ENCODE measurements around the gene ERP44.

DNA sequence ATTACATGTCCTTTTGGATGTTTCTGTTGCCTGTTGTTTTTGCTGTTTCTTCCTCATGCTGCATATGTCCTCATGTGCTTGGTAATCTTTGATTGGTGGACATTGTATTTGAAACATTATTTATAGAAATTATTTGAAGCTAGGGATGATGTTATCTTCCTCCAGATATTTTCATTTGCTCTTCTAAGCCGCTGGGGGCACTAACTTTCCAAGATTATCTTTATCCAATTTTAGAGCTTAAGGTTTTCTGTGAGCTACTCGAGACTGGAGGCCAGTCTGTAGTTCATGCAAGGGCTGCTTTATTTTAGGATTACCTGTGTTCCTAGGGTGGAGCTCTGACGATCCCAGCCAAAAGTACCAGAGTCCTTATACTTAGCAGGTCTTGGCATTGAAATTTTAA lies 151.4 kb downstream of the ERP44 start:
- TF ChIP-seq, protein P1, sequence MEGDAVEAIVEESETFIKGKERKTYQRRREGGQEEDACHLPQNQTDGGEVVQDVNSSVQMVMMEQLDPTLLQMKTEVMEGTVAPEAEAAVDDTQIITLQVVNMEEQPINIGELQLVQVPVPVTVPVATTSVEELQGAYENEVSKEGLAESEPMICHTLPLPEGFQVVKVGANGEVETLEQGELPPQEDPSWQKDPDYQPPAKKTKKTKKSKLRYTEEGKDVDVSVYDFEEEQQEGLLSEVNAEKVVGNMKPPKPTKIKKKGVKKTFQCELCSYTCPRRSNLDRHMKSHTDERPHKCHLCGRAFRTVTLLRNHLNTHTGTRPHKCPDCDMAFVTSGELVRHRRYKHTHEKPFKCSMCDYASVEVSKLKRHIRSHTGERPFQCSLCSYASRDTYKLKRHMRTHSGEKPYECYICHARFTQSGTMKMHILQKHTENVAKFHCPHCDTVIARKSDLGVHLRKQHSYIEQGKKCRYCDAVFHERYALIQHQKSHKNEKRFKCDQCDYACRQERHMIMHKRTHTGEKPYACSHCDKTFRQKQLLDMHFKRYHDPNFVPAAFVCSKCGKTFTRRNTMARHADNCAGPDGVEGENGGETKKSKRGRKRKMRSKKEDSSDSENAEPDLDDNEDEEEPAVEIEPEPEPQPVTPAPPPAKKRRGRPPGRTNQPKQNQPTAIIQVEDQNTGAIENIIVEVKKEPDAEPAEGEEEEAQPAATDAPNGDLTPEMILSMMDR (IDR thresholded peaks at IDR 0.05): no peak
- no peak for TF ChIP-seq POLR2A (IDR thresholded peaks at IDR 0.05)
- no peak for TF ChIP-seq POLR2AphosphoS5 (IDR thresholded peaks at IDR 0.05)

Measured in breast epithelium (tissue), 3 donors.